Naive thymus-derived CD4-positive, alpha-beta T cell (primary cell): ENCODE results near the gene AFMID. TPM values are rescaled to one million over a fixed set of nuclear protein-coding genes. Genes with fewer than 3 reads are reported as not detected.

ENCODE experiments used
- ATAC-seq: fragments of 150-1000 bp; cut with Tn5 transposase; 2 replicates; pipeline ENCODE4 v1.10.0; 2021; ENCODE audit warnings: mild to moderate bottlenecking, moderate library complexity
- CTCF ChIA-PET: fragments of 350-600 bp; sonication (Branson Sonifier 250); formaldehyde crosslinking; loops from one replicate; lab custom pipeline; 2021; ENCODE audit warnings: antibody characterized with exemption; lab: Charles Lee
- POLR2A ChIA-PET: fragments of 350-600 bp; sonication (Branson Sonifier 250); formaldehyde crosslinking; loops from one replicate; lab custom pipeline; 2021; ENCODE audit warnings: antibody characterized with exemption, inconsistent platforms; lab: Charles Lee
- DNase-seq, 9 donors: peaks; one replicate each; pipeline versions ENCODE4 v3.0.0 to v3.0.0-alpha.2; 2020 to 2022; ENCODE audit warnings: mixed read lengths in 1 of 9
- H3K27ac ChIP-seq: one replicate; pipeline ENCODE4 v1.7.0; 2013; ENCODE audit warnings: mild to moderate bottlenecking, low read depth, low read length, moderate library complexity
- H3K27me3 ChIP-seq, 2 donors: one replicate each; pipeline ENCODE4 v1.7.0; 2013; ENCODE audit warnings: low read length in 2 of 2, mild to moderate bottlenecking in 2 of 2, moderate library complexity in 2 of 2; ENCODE audit not compliant: control insufficient read depth in 2 of 2, insufficient read depth in 2 of 2
- H3K36me3 ChIP-seq, 3 experiments: 1 replicate in 2 of 3; 2 replicates in 1 of 3; pipeline ENCODE4 v1.7.0; 2013; ENCODE audit warnings: low read length in 3 of 3, mild to moderate bottlenecking in 3 of 3, moderate library complexity in 1 of 3; ENCODE audit not compliant: insufficient read depth in 3 of 3, control insufficient read depth in 2 of 3
- H3K4me1 ChIP-seq, 2 donors: one replicate each; pipeline ENCODE4 v1.7.0; 2013; ENCODE audit warnings: low read length in 2 of 2, mild to moderate bottlenecking in 2 of 2, moderate library complexity in 1 of 2; ENCODE audit not compliant: control insufficient read depth in 2 of 2, insufficient read depth in 2 of 2
- H3K4me3 ChIP-seq: 2 replicates; pipeline ENCODE4 v1.7.0; 2013; ENCODE audit warnings: mild to moderate bottlenecking, low read length
- H3K9me3 ChIP-seq, 3 experiments: 1 replicate in 2 of 3; 2 replicates in 1 of 3; pipeline ENCODE4 v1.7.0; 2013; ENCODE audit warnings: low read length in 3 of 3; ENCODE audit not compliant: control insufficient read depth in 2 of 3
- H3K27ac Mint-ChIP-seq, 9 donors: one replicate each; pipeline ENCODE4 v1.8.0; 2020 to 2022; ENCODE audit warnings: mixed read lengths in 9 of 9, mild to moderate bottlenecking in 8 of 9, moderate library complexity in 5 of 9, inconsistent platforms in 2 of 9
- H3K27me3 Mint-ChIP-seq, 5 donors: one replicate each; pipeline ENCODE4 v1.8.0; 2021 to 2022; ENCODE audit warnings: mixed read lengths in 5 of 5, mild to moderate bottlenecking in 1 of 5
- H3K36me3 Mint-ChIP-seq, 5 donors: one replicate each; pipeline ENCODE4 v1.8.0; 2020 to 2022; ENCODE audit warnings: mixed read lengths in 5 of 5, mild to moderate bottlenecking in 3 of 5, inconsistent platforms in 1 of 5
- H3K4me1 Mint-ChIP-seq, 7 donors: one replicate each; pipeline ENCODE4 v1.8.0; 2020 to 2022; ENCODE audit warnings: mixed read lengths in 7 of 7, mild to moderate bottlenecking in 3 of 7, inconsistent platforms in 1 of 7
- H3K4me3 Mint-ChIP-seq, 10 donors: one replicate each; pipeline ENCODE4 v1.8.0; 2020 to 2022; ENCODE audit warnings: mild to moderate bottlenecking in 10 of 10, mixed read lengths in 10 of 10, moderate library complexity in 6 of 10, inconsistent platforms in 2 of 10
- H3K9me3 Mint-ChIP-seq, 11 donors: one replicate each; pipeline ENCODE4 v1.8.0; 2020 to 2022; ENCODE audit warnings: mixed read lengths in 11 of 11, mild to moderate bottlenecking in 4 of 11, inconsistent platforms in 1 of 11, moderate library complexity in 1 of 11
- intact Hi-C, 2 donors: fragments of 100-400 bp; cut with micrococcal nuclease; formaldehyde crosslinking; loops; one replicate each; pipeline ENCODE4 v1.15.1; 2023
- polyA plus RNA-seq, 2 donors: library from polyadenylated mRNA; unstranded; fragments of 300-500 nt; fragmentation: Illumina TruSeq; gene quantifications; one replicate each; pipeline ENCODE4 v1.2.3, GENCODE V29; 2021
- total RNA-seq, 6 experiments: library from RNA in 5 of 6; stranded (reverse) in 5 of 6; gene quantifications; 1 replicate in 5 of 6; 2 replicates in 1 of 6; pipeline ENCODE4 v1.2.3 and lab custom pipeline; 2021 to 2026

AFMID gene
- total and polyA plus RNA-seq, 7 experiments from 2014 or later = 0.99 to 19.2 (median 1.8) TPM

DNA sequence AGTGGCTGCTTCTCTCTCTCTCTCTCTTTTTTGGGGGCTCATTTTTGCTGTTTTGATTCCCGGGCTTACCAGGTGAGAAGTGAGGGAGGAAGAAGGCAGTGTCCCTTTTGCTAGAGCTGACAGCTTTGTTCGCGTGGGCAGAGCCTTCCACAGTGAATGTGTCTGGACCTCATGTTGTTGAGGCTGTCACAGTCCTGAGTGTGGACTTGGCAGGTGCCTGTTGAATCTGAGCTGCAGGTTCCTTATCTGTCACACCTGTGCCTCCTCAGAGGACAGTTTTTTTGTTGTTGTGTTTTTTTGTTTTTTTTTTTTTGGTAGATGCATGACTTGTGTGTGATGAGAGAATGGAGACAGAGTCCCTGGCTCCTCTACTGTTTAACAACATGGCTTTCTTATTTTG lies 36.6 kb downstream of the AFMID start:
- no peaks in the 10 kb centered on the region for H3K36me3 ChIP-seq
- intact Hi-C loops = no loop called here
- H3K4me3 ChIP-seq = no peak overlapping the region
- Mint-ChIP-seq H3K4me1 (peaks cover 1 to 22% (median 16%) of the 10 kb centered on the region in 7 donors), H3K27me3 (peaks cover 0 to 7% (median 5%) of the 10 kb centered on the region in 5 donors), H3K9me3 (no peaks in the 10 kb centered on the region), H3K4me3 (no peak overlapping the region), H3K27ac (peak overlapping the region in 5 of 9 donors; percentile 54 to 73 (median 57)), H3K36me3 (peaks cover 0 to 10% (median 0%) of the 10 kb centered on the region in 5 donors)
- H3K27ac ChIP-seq = no peak overlapping the region
- H3K27me3 ChIP-seq = no peaks in the 10 kb centered on the region
- ChIA-PET POLR2A (interaction anchor here (0.7 to 1.4 kb wide), 4 partner anchors 9 to 103 kb away, joined by 3 to 4 read pairs (median 3); no protein-coding TSS in a partner anchor), CTCF (interaction anchor here (1.6 kb wide), 1 partner anchor 27 kb away, joined by 5 read pairs; no protein-coding TSS in a partner anchor)
- DNase-seq = no peak
- H3K9me3 ChIP-seq = no peaks in the 10 kb centered on the region
- no peak for ATAC-seq
- peaks cover 0 to 10% of the 10 kb centered on the region in 2 donors for H3K4me1 ChIP-seq

GRCh38 chr17:78224231-78225087 lies 37.3 kb downstream of the AFMID start:
- peak overlapping the region in 3 of 9 donors; percentile 54 to 65 (median 57) for H3K27ac Mint-ChIP-seq
- no peak for DNase-seq
- no peaks in the 10 kb centered on the region for H3K36me3 ChIP-seq

DNA sequence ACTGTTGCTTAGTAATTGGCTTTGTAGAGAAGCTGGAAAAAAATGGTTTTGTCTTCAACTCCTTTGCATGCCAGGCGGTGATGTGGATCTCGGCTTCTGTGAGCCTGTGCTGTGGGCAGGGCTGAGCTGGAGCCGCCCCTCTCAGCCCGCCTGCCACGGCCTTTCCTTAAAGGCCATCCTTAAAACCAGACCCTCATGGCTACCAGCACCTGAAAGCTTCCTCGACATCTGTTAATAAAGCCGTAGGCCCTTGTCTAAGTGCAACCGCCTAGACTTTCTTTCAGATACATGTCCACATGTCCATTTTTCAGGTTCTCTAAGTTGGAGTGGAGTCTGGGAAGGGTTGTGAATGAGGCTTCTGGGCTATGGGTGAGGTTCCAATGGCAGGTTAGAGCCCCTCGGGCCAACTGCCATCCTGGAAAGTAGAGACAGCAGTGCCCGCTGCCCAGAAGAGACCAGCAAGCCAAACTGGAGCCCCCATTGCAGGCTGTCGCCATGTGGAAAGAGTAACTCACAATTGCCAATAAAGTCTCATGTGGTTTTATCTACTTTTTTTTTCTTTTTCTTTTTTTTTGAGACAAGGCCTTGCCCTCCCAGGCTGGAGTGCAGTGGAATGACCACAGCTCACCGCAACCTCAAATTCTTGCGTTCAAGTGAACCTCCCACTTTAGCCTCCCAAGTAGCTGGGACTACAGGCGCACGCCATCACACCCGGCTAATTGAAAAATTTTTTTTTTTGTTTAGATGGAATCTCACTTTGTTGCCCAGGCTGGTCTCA lies 38.1 kb downstream of the AFMID start:
- DNase-seq (no peak), ATAC-seq (no peak)
- no peak overlapping the region for H3K4me3 ChIP-seq
- intact Hi-C loops = no loop called here
- no peaks in the 10 kb centered on the region for H3K27me3 ChIP-seq
- H3K4me1 ChIP-seq = peaks cover 0 to 10% of the 10 kb centered on the region in 2 donors
- no peak overlapping the region for H3K27ac ChIP-seq
- ChIA-PET POLR2A (interaction anchor here (0.7 to 1.2 kb wide), 4 partner anchors 38 to 460 kb away, joined by 3 to 4 read pairs (median 3); no protein-coding TSS in a partner anchor), CTCF (no interaction called here)
- H3K4me1 Mint-ChIP-seq = peaks cover 1 to 22% (median 13%) of the 10 kb centered on the region in 7 donors
- no peak overlapping the region for H3K4me3 Mint-ChIP-seq
- H3K27me3 Mint-ChIP-seq = peaks cover 0 to 18% (median 5%) of the 10 kb centered on the region in 5 donors
- no peaks in the 10 kb centered on the region for H3K36me3 ChIP-seq
- H3K36me3 Mint-ChIP-seq = peaks cover 0 to 3% (median 0%) of the 10 kb centered on the region in 5 donors
- H3K9me3 Mint-ChIP-seq = no peaks in the 10 kb centered on the region
- H3K27ac Mint-ChIP-seq = peak overlapping the region in 1 of 9 donors; percentile 19
- H3K9me3 ChIP-seq = no peaks in the 10 kb centered on the region

More at GRCh38 chr17:78224231-78225087, 37.3 kb downstream of the AFMID start:
- Mint-ChIP-seq H3K27me3 (peaks cover 0 to 13% (median 5%) of the 10 kb centered on the region in 5 donors), H3K4me1 (peaks cover 1 to 22% (median 13%) of the 10 kb centered on the region in 7 donors), H3K36me3 (peaks cover 0 to 8% (median 0%) of the 10 kb centered on the region in 5 donors), H3K4me3 (no peak overlapping the region), H3K9me3 (no peaks in the 10 kb centered on the region)
- H3K27ac ChIP-seq = no peak overlapping the region
- H3K4me1 ChIP-seq = peaks cover 0 to 10% of the 10 kb centered on the region in 2 donors
- no peaks in the 10 kb centered on the region for H3K9me3 ChIP-seq
- no peak overlapping the region for H3K4me3 ChIP-seq
- no peak for ATAC-seq
- POLR2A ChIA-PET = interaction anchor here (1.2 to 1.4 kb wide), 2 partner anchors 10 to 39 kb away, joined by 3 read pairs; no protein-coding TSS in a partner anchor
- CTCF ChIA-PET = no interaction called here
- intact Hi-C loops = no loop called here
- H3K27me3 ChIP-seq = no peaks in the 10 kb centered on the region

- Mint-ChIP-seq H3K4me1 (peaks cover 1 to 22% (median 13%) of the 10 kb centered on the region in 7 donors), H3K36me3 (peaks cover 0 to 4% (median 0%) of the 10 kb centered on the region in 5 donors), H3K9me3 (no peaks in the 10 kb centered on the region), H3K4me3 (peak overlapping the region in 3 of 10 donors; percentile 21 to 45 (median 24)), H3K27ac (no peak overlapping the region), H3K27me3 (peaks cover 5 to 27% (median 14%) of the 10 kb centered on the region in 5 donors)
- no peak for ATAC-seq
- Histone ChIP-seq H3K27me3 (peaks cover 4 to 8% of the 10 kb centered on the region in 2 donors), H3K4me3 (no peak overlapping the region), H3K27ac (no peak overlapping the region), H3K4me1 (peaks cover 0 to 10% of the 10 kb centered on the region in 2 donors), H3K36me3 (no peaks in the 10 kb centered on the region), H3K9me3 (no peaks in the 10 kb centered on the region)
- intact Hi-C loops = no loop called here
- DNase-seq = no peak
- CTCF ChIA-PET = interaction anchor here (0.6 kb wide), 1 partner anchor 1950 kb away, joined by 3 read pairs; no protein-coding TSS in a partner anchor
- POLR2A ChIA-PET = interaction anchor here (0.7 to 0.8 kb wide), 2 partner anchors 177 to 461 kb away, joined by 3 read pairs; no protein-coding TSS in a partner anchor
These were observed 39.0 kb downstream of the AFMID start for GRCh38 chr17:78226055-78226758.

GRCh38 chr17:78226759-78227454 lies 39.7 kb downstream of the AFMID start:
- Mint-ChIP-seq H3K4me1 (peaks cover 1 to 22% (median 13%) of the 10 kb centered on the region in 7 donors), H3K27me3 (peaks cover 5 to 31% (median 16%) of the 10 kb centered on the region in 5 donors)
- H3K27ac ChIP-seq = no peak overlapping the region

More at GRCh38 chr17:78226759-78227454, 39.7 kb downstream of the AFMID start:
- H3K4me3 ChIP-seq = no peak overlapping the region
- no peaks in the 10 kb centered on the region for H3K36me3 ChIP-seq
- Mint-ChIP-seq H3K4me3 (peak overlapping the region in 3 of 10 donors; percentile 21 to 45 (median 24)), H3K27ac (no peak overlapping the region), H3K9me3 (no peaks in the 10 kb centered on the region), H3K36me3 (peaks cover 0 to 4% (median 0%) of the 10 kb centered on the region in 5 donors)
- H3K27me3 ChIP-seq = peaks cover 4 to 9% of the 10 kb centered on the region in 2 donors
- POLR2A ChIA-PET = no interaction called here
- ATAC-seq = peak; percentile 74
- no peaks in the 10 kb centered on the region for H3K9me3 ChIP-seq
- no peak for DNase-seq
- CTCF ChIA-PET = no interaction called here
- intact Hi-C loops = no loop called here
- H3K4me1 ChIP-seq = peaks cover 0 to 10% of the 10 kb centered on the region in 2 donors
